Spleen (tissue), 7 donors: ENCODE measurements around the gene PRSS27.

Source experiments
- POLR2A ChIP-seq, 3 donors: fragments of 450-650 bp; IDR thresholded peaks; one replicate each; pipeline ENCODE4 v1.5.1; 2017; ENCODE audit warnings: antibody characterized with exemption in 3 of 3, mild to moderate bottlenecking in 1 of 3
- TF ChIP-seq, protein P1 (sequence below), 11 experiments: fragments of 200-600 bp in 7 of 11; fragments of 450-650 bp in 4 of 11; sonication (generic) in 4 of 11; IDR thresholded peaks in 8 of 11; conservative IDR thresholded peaks in 3 of 11; 1 replicate in 7 of 11; 2 replicates in 4 of 11; pipeline versions ENCODE4 v1.4.0 to v1.8.0; 2016 to 2021; ENCODE audit warnings: antibody characterized with exemption in 11 of 11, inconsistent platforms in 4 of 11, mild to moderate bottlenecking in 1 of 11
- donor health status: DM: no; HTN: no; CAD: no; lungs with moderate emphysema.
- donor health status: DM: no; HTN: no; CAD: no.
- donor health status: DM: no; HTN: no; CAD: no.

GRCh38 chr16:2709588-2709984, 10.4 kb downstream of the PRSS27 start:
- TF ChIP-seq, protein P1, sequence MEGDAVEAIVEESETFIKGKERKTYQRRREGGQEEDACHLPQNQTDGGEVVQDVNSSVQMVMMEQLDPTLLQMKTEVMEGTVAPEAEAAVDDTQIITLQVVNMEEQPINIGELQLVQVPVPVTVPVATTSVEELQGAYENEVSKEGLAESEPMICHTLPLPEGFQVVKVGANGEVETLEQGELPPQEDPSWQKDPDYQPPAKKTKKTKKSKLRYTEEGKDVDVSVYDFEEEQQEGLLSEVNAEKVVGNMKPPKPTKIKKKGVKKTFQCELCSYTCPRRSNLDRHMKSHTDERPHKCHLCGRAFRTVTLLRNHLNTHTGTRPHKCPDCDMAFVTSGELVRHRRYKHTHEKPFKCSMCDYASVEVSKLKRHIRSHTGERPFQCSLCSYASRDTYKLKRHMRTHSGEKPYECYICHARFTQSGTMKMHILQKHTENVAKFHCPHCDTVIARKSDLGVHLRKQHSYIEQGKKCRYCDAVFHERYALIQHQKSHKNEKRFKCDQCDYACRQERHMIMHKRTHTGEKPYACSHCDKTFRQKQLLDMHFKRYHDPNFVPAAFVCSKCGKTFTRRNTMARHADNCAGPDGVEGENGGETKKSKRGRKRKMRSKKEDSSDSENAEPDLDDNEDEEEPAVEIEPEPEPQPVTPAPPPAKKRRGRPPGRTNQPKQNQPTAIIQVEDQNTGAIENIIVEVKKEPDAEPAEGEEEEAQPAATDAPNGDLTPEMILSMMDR (IDR thresholded peaks at IDR 0.05 in 8 of 11, conservative IDR thresholded peaks at IDR 0.05 in 3 of 11): no peak
- no peak for TF ChIP-seq POLR2A (IDR thresholded peaks at IDR 0.05)
